Measurements from ENCODE around the gene FAM168A. TPM values are rescaled to one million over a fixed set of nuclear protein-coding genes. Genes with fewer than 3 reads are reported as not detected.
"Not testable (repeated sequence)": the region's sequence is repeated elsewhere in the genome, so short reads cannot be mapped to it uniquely, and the experiment has no call there.

FAM168A gene
- total RNA-seq, 2 experiments from 2014 or later: 12.2 TPM

DNA sequence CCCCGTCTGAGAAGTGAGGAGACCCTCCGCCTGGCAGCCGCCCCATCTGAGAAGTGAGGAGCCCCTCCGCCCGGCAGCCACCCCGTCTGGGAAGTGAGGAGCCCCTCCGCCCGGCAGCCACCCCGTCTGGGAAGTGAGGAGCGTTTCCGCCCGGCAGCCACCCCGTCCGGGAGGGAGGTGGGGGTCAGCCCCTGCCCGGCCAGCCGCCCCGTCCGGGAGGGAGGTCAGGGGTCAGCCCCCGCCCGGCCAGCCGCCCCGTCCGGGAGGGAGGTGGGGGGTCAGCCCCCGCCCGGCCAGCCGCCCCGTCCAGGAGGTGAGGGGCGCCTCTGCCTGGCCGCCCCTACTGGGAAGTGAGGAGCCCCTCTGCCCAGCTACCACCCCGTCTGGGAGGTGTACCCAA, 25.9 kb downstream of the FAM168A start:
- POLR2A ChIA-PET; H3K4me1 Mint-ChIP-seq (ENCODE audit: low read depth); H3K27me3 Mint-ChIP-seq; intact Hi-C loops (cut with micrococcal nuclease); H3K36me3 Mint-ChIP-seq; H3K9me3 Mint-ChIP-seq; CTCF ChIA-PET; DNase-seq; H3K27ac Mint-ChIP-seq; H3K4me3 Mint-ChIP-seq: not testable (repeated sequence)

DNA sequence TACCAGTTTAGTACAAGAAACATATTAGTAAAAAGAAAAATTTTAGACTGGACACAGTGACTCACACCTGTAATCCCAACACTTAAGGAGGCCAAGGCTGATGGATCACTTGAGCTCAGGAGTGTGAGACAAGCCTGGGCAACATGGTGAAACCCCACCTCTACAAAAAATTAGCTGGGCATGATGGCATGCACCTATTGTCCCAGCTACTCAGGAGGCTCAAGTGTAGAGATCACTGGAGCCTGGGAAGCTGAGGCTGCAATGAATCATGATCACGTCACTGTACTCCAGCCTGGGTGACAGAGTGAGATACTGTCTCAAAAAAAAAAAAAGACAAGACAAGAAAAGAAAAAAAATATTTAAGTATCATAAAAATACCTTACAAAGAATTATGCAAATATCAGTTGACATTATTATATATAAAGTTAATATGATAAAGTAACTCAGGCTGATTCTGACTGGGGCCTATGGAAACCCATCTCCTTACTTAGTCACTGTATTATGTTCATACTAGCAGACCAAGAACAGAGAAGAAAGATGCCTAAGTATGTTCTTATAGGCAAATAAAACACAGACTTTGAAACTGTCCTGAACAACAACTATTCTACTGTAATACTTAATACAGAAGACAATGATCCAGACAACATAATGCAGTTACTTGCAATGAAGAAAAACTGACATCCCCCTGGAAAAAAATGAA, 27.3 kb downstream of the FAM168A start:
- no peaks in the 10 kb centered on the region for H3K9me3 Mint-ChIP-seq
- H3K27ac Mint-ChIP-seq: no peak overlapping the region
- no peak for DNase-seq
- peaks cover 4% of the 10 kb centered on the region for H3K36me3 Mint-ChIP-seq
- no peak overlapping the region for H3K4me3 Mint-ChIP-seq
- intact Hi-C loops (cut with micrococcal nuclease): no loop called here
- POLR2A ChIA-PET: no interaction called here
- no peaks in the 10 kb centered on the region for H3K27me3 Mint-ChIP-seq
- no peaks in the 10 kb centered on the region for H3K4me1 Mint-ChIP-seq (ENCODE audit: low read depth)
- CTCF ChIA-PET: interaction anchor here (0.7 kb wide), 2 partner anchors 8 to 24 kb away, joined by 3 read pairs; no protein-coding TSS in a partner anchor

DNA sequence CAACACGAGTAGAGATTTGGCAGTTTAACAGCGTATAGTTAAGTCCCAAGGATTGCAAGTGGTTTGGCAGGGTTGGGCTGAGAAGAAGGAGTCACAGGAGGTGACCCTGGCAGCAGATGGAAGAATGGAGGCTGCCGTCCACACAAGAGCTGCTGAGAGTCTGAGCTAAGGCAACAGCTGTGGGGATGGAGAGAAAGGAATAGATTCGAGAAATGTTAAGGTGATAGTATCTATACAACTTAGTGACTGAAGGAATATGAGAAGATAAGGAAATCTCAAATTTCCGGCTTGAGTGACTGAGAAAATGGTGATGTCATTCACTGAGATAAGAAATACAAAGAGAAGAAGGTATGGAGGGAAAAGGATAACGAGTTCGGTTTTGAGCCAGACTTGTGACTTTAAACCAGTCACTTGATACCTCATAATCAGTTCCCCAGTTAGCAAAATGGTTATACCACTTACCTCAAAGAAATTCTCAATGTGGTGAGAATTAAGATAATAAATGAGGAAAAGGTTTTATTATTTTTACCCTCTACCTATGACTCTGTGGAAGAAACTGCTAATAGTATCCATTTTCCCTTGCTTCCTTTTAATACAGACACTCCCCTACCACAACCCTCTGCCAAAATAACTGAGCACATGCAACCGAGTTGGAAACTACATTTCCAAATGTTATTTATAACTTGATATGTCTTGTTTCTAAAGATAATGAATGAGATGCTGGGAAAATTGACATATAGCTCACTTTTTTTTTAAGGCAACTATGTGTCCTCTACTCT, 30.7 kb downstream of the FAM168A start:
- POLR2A ChIA-PET: no interaction called here
- DNase-seq: no peak
- Mint-ChIP-seq H3K4me3 (no peak overlapping the region), H3K36me3 (peaks cover 4% of the 10 kb centered on the region), H3K27me3 (no peaks in the 10 kb centered on the region), H3K4me1 (ENCODE audit: low read depth) (no peaks in the 10 kb centered on the region), H3K9me3 (no peaks in the 10 kb centered on the region), H3K27ac (no peak overlapping the region)
- intact Hi-C loops (cut with micrococcal nuclease): no loop called here
- CTCF ChIA-PET: no interaction called here

DNA sequence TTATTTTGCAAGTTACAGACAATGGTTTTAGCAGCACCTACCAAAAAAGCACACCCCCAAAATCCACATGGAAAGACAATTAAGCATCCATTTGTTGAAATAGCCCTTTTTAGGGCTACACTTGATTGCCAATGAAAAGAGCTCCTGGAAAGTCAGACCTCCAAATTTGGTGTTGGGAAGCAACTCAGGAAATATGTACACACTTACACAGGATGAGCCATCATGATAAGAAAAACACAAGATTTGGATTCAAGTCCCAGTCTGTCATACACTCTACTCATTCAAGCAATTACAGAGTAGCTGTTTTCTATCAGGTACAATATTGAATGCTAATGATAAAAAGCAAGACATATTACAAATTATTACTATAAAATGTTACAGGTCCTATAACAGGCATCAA, 31.5 kb downstream of the FAM168A start:
- POLR2A ChIA-PET: no interaction called here
- intact Hi-C loops (cut with micrococcal nuclease): no loop called here
- Mint-ChIP-seq H3K27ac (no peak overlapping the region), H3K27me3 (no peaks in the 10 kb centered on the region), H3K4me1 (ENCODE audit: low read depth) (no peaks in the 10 kb centered on the region), H3K4me3 (no peak overlapping the region), H3K9me3 (no peaks in the 10 kb centered on the region), H3K36me3 (peaks cover 4% of the 10 kb centered on the region)
- no peak for DNase-seq
- CTCF ChIA-PET: no interaction called here

DNA sequence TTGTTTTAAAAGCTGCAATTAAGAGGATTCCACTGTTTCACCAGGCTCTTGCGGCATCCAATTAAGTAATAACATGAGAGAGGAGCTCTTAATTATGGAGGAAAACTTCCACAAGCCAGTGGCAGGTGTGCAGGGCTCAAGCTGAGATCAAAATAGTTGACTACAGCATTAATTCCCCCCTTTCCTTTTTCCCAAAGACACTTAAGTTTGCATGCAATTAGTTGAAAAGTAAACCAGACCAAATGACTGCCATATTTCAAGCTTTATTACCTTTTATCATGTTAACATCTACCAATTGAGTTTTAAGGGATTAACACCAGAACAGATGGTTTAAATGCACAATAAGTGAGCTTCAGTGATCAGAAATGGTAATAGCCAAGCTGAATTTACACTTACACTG, 32.1 kb downstream of the FAM168A start:
- intact Hi-C loops (cut with micrococcal nuclease): no loop called here
- Mint-ChIP-seq H3K27me3 (no peaks in the 10 kb centered on the region), H3K4me1 (ENCODE audit: low read depth) (no peaks in the 10 kb centered on the region), H3K36me3 (peaks cover 2% of the 10 kb centered on the region), H3K27ac (no peak overlapping the region), H3K4me3 (no peak overlapping the region), H3K9me3 (no peaks in the 10 kb centered on the region)
- DNase-seq: no peak
- CTCF ChIA-PET: no interaction called here
- POLR2A ChIA-PET: no interaction called here

DNA sequence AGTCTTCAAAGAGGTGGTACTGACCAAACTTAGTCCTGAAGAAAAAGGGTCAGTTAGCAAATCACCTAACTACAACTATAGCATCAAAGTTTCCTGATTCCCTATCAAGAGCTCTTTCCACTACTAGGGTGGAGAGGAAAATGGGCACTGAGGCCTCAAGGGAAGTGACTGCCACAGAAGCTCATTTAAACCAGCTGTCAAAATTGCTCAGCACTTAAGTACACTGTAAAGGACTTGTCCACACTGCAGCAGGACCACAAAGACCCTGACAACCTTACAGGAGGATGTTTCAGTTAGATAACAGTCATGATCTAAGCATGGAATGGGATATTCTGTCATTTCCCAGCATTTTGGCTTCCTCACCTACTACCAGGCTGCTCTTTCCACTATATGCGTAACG, 33.0 kb downstream of the FAM168A start:
- no peak overlapping the region for H3K27ac Mint-ChIP-seq
- no peaks in the 10 kb centered on the region for H3K27me3 Mint-ChIP-seq
- H3K4me3 Mint-ChIP-seq: no peak overlapping the region
- H3K9me3 Mint-ChIP-seq: no peaks in the 10 kb centered on the region
- no peak for DNase-seq
- CTCF ChIA-PET: no interaction called here
- peaks cover 2% of the 10 kb centered on the region for H3K36me3 Mint-ChIP-seq
- no peaks in the 10 kb centered on the region for H3K4me1 Mint-ChIP-seq (ENCODE audit: low read depth)
- intact Hi-C loops (cut with micrococcal nuclease): no loop called here
- POLR2A ChIA-PET: no interaction called here

DNA sequence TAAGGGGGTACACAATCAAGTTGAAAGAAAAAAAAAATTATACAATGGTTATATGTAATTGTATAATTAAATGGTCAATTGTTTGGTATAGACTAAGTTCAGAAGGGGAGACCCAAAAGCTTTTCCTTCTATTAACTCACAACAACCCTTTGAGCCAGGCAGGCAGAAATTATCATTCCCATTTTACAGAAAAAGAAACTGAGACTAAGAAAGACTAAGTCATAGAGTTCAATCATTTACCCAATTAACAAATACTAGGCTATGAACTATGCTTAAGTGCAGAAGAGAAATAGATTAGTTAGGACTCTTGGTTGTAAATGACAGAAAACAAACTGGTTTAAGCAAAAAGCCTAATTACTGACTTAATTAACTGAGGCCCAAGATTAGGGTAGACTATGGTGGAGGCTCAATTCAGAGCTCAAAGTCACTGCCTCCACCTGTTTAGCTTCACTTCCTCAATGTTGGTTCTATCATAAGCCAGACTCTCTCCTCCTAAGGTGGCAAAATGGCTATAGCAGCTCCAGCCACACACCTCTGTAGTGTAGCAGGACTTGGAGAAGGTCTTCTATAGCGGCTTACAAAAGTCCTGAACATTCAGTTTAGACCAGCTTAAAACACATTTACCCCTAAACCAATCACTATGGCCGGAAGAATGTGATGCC, 34.2 kb downstream of the FAM168A start:
- ChIA-PET CTCF (interaction anchor here (1.2 kb wide), 1 partner anchor 212 kb away, joined by 4 read pairs; no protein-coding TSS in a partner anchor), POLR2A (no interaction called here)
- Mint-ChIP-seq H3K27ac (no peak overlapping the region), H3K27me3 (no peaks in the 10 kb centered on the region), H3K4me1 (ENCODE audit: low read depth) (no peaks in the 10 kb centered on the region), H3K4me3 (no peak overlapping the region), H3K36me3 (no peaks in the 10 kb centered on the region), H3K9me3 (no peaks in the 10 kb centered on the region)
- DNase-seq: no peak
- intact Hi-C loops (cut with micrococcal nuclease): no loop called here

DNA sequence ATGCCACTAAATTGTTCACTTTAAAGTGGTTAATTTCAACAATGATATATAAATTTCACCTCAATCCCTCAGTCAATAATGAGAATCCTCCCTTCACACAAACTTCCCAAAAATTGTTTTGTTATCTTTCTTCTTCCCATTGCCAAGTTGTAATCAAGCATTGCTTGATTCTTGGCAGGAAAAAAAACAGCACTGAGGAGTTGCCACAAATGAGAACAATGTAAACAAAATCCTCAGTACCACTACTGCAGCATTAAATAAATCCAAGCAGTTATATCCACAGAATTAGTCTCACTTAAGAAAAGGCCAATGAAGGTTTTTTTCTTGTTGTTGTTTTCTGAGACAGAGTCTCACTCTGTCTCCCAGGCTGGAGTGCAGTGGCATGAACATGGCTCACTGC, 38.2 kb downstream of the FAM168A start:
- intact Hi-C loops (cut with micrococcal nuclease): no loop called here
- DNase-seq: no peak
- POLR2A ChIA-PET: no interaction called here
- Mint-ChIP-seq H3K27me3 (no peaks in the 10 kb centered on the region), H3K4me1 (ENCODE audit: low read depth) (no peaks in the 10 kb centered on the region), H3K36me3 (peaks cover 2% of the 10 kb centered on the region), H3K27ac (no peak overlapping the region), H3K4me3 (no peak overlapping the region), H3K9me3 (no peaks in the 10 kb centered on the region)
- CTCF ChIA-PET: no interaction called here

DNA sequence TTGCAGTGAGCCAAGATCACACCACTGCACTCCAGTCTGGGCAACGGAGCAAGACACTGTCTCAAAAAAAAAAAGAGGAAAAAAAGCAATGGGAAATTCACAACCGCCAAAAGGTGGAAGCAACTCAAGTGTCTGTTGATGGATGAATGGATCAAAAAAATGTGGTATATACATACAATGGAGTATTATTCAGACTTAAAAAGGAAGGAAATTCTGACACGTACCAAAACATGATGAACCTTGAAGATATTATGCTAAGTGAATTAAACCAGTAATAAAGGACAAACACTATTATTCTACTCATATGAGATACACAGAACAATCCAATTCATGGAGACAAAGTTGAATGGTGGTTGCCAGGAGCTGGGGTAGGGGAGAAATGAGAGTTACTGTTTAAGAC, 40.9 kb downstream of the FAM168A start:
- intact Hi-C loops (cut with micrococcal nuclease): no loop called here
- CTCF ChIA-PET: no interaction called here
- H3K36me3 Mint-ChIP-seq: peaks cover 2% of the 10 kb centered on the region
- no peak overlapping the region for H3K27ac Mint-ChIP-seq
- H3K27me3 Mint-ChIP-seq: no peaks in the 10 kb centered on the region
- H3K4me1 Mint-ChIP-seq (ENCODE audit: low read depth): peaks cover 1% of the 10 kb centered on the region
- POLR2A ChIA-PET: no interaction called here
- H3K9me3 Mint-ChIP-seq: no peaks in the 10 kb centered on the region
- DNase-seq: no peak
- H3K4me3 Mint-ChIP-seq: no peak overlapping the region

DNA sequence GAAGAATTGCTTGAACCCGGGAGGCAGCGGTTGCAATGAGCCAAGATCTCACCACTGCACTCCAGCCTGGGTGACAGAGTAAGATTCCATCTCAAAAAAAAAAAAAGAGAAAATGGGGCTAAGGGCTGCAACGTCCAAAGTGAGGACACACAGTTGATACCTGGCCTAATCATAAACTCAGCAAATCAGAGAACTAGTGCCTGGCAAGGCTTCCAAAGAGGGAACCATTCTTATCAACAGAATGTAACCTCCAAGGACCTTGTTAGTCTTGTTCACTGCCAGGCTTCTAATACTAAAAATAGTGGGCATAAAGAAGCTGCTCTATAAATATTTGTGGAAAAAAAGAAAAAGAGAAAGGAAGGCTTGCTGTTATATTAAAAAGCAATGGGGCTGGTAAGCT, 42.3 kb downstream of the FAM168A start:
- CTCF ChIA-PET: no interaction called here
- Mint-ChIP-seq H3K36me3 (peaks cover 2% of the 10 kb centered on the region), H3K27me3 (no peaks in the 10 kb centered on the region), H3K4me1 (ENCODE audit: low read depth) (peaks cover 8% of the 10 kb centered on the region), H3K4me3 (no peak overlapping the region), H3K9me3 (no peaks in the 10 kb centered on the region), H3K27ac (no peak overlapping the region)
- POLR2A ChIA-PET: no interaction called here
- DNase-seq: no peak
- intact Hi-C loops (cut with micrococcal nuclease): no loop called here

DNA sequence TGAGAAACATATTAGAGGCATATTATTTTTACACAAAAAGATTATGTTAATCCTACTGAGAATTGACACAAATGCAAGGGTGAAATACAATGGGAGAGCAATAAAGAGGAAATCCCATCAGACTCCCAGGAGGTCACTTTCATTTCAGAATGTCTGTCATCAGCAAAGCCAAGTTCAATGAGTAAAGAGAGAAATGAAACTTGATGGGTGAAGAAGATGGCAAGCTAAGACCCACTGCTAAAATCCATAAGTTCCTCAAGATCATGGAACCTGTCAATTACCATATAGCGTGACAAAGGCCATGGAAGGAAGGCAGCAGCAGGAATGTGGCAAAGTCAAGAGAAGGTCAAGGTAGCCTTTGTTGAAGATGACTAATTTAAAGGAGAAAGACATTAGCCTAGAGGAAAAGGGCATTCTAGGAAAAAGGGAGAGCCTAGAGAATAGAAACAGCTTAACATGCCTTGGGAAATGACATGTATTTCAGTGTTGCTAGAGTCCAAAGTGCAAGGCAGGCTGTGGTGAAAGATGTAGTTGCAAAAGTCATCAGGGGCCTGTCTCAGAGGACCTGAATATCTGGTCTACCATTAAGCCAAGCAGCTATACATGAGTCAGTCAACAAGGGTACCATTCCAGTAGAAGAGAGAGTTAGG, 43.1 kb downstream of the FAM168A start:
- H3K27me3 Mint-ChIP-seq: no peaks in the 10 kb centered on the region
- no peak for DNase-seq
- H3K4me3 Mint-ChIP-seq: no peak overlapping the region
- H3K27ac Mint-ChIP-seq: no peak overlapping the region
- ChIA-PET CTCF (interaction anchor here (1.4 kb wide), 1 partner anchor 71 kb away, joined by 4 read pairs; no protein-coding TSS in a partner anchor), POLR2A (no interaction called here)
- intact Hi-C loops (cut with micrococcal nuclease): no loop called here
- peaks cover 11% of the 10 kb centered on the region for H3K4me1 Mint-ChIP-seq (ENCODE audit: low read depth)
- peaks cover 2% of the 10 kb centered on the region for H3K36me3 Mint-ChIP-seq
- no peaks in the 10 kb centered on the region for H3K9me3 Mint-ChIP-seq

DNA sequence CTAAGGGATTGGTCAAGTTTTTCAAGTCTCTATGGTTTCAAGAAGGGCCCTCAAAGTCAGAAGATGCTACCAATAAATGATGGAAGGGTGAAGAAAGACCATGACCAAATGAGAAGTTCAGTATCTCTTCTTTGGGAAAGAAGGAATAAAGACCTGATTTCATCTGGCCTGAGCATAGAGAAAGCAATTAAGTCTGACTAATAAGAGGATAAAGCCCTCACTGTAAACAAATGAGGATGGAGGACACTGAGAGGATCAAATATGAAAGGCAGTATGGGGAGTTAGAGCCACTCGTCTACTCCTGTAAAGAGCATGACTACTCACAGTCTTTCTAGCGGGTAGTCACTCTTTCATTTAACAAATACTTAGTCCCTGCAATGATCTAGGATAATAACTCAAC, 44.6 kb downstream of the FAM168A start:
- no peak for DNase-seq
- Mint-ChIP-seq H3K4me3 (no peak overlapping the region), H3K27me3 (no peaks in the 10 kb centered on the region), H3K27ac (no peak overlapping the region), H3K4me1 (ENCODE audit: low read depth) (peaks cover 11% of the 10 kb centered on the region), H3K36me3 (peaks cover 2% of the 10 kb centered on the region), H3K9me3 (no peaks in the 10 kb centered on the region)
- intact Hi-C loops (cut with micrococcal nuclease): no loop called here
- ChIA-PET CTCF (no interaction called here), POLR2A (no interaction called here)
